GM19351 (cell line): ENCODE results near the gene RNF181.
"Not testable (repeated sequence)": the region's sequence is repeated elsewhere in the genome, so short reads cannot be mapped to it uniquely, and the experiment has no call there.

Experiments
- ATAC-seq: cut with Tn5 transposase; IDR thresholded peaks from one replicate; pipeline ENCODE4 v1.9.1; 2021; ENCODE audit warnings: mild to moderate bottlenecking, moderate library complexity; ENCODE audit not compliant: unreplicated experiment

The RNF181 gene

DNA sequence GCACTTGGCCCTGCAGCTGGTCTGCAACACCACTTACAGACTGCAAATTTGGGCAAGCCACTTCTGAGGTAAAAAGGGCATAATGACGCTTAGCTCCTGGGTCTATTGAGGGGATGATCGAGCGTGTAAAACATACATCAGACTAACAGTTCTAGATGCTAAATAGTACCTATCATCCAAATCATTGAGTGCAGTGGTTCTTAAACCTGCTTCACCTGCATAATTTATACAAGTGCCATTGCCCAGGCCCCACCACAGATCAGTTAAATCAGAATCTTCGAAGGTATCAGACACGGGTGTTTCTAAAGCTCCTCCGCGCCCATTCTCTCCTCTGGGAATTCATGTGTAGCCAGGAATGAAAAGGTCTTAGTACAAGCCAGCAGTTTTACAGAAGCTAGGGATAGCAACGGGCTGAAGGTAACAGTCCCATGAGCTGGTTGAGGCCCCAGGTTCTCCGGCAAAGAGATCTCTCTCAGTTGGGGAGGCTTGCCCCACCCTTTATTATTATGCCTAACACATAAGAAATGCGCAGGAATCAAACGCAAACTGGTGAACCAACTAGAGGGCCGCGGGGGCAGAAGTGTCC is 737 bp upstream of the RNF181 start:
- ATAC-seq, result no peak

DNA sequence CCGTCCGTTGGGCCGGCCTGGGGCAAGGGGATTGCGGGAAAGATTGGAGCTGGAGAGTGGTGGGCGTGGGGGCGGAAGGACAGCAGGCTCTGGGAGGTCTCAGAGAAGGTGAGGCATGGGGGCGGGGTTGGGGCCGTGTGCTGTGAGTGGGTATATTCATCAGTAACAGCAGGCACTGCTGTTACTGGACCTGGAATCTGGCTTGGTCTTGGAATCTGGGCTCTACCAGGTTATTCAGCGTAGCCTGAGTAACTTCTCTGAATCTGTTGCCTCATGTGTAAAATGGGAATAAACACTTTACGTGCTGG is 435 bp downstream of the RNF181 start:
- no peak for ATAC-seq

GRCh38 chr2:85596486-85597143 is 1.1 kb downstream of the RNF181 start:
- ATAC-seq, result no peak

GRCh38 chr2:85597241-85597640 is 1.7 kb downstream of the RNF181 start:
- ATAC-seq, result no peak

- ATAC-seq, result no peak
These were observed 3.2 kb downstream of the RNF181 start for GRCh38 chr2:85598594-85599340.

DNA sequence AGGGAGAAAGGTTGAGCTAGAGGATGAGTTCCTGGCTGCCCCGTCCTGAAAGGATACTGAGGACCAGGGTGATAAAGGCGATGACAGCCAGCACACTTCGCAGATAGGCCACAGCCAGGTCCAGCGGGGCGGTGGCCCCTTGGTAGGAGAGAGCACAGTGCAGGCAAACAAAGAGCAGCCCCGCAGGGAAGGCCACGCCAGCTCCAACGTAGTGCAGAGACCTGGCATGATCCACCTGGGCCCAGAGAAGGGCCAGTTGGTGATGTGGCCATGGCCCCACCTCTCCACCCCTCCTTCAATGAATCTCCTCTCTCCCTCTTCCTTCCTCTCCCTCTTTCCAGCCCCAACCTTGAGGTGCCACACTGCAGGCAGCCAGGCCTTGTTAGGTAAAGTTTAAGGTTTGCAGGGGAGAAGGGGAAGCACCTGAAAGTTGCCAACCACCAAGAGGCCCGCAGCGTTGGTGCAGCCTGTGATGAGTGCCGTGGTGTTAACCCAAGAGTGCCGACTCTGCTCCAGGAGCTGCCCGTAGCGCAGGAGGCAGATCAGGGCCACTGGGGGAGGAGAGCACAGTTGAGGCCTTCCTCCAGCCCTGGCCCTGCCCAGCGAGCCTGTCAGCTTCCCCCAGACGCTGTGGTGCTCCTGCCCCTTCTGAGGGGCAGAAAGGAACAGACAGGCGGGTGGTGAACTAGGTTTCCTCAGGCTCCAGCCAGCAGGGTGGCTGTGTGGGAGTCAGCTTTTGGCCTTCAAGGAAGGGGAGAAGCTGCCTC is 4.1 kb downstream of the RNF181 start:
- ATAC-seq, result no peak

DNA sequence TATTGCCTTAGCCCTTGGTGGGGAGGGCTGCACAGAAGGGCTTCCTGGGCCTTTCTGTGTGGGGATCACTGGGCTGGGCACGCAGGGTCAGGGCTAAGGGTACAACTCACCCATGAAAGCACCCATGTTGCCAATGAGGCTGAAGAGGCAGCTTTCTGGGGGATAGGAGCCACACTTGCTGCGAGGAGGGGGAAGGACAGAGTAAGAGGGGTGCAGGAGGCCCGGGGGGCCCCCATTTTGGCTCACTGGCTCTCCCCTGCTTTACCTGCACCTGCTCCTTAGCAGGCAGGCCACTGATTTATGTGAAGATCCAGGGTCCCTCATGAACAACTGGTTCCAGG is 4.7 kb downstream of the RNF181 start:
- ATAC-seq, result no peak

DNA sequence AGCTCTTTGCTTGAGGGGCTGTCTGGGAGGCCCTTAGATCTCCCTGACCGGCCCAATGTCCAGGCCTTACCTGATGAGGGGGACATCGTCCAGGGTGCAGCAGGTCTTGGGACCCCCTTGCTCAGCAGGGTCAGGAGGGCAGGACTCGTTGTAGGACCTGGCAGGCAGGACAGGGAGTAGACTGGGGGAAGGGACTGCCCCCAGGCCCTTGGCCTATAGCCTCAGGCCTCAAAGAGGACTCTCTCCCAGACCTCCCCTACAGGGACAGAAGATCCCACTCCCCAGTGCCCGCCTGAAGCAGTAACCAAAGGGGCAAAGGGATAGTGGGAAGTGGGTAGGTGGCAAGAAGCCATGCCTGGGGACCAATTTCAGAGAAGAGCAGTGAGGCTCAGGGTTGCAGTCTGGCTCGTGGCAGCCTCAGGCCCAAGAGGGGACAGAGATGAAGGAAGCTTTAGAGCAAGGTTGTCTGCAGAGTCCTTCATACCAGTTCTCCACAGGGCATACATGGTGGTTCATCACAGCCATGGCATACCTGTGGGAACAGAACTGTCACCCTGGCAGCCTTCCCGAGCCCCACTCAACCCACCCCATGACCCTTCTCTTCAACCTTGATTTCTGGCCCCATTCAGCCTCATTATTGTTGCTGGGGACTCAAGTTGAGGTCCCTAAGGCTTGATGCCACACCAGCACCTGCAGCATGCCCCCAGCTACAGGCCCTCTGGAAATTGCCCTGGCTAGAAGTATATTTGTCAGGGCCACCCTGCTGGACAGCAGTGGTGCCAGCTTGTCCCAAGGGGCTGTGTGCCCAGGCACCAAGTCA is 5.6 kb downstream of the RNF181 start:
- ATAC-seq, result no peak

- ATAC-seq, result peak; percentile 33
These were observed 6.4 kb downstream of the RNF181 start for GRCh38 chr2:85601771-85602475.

DNA sequence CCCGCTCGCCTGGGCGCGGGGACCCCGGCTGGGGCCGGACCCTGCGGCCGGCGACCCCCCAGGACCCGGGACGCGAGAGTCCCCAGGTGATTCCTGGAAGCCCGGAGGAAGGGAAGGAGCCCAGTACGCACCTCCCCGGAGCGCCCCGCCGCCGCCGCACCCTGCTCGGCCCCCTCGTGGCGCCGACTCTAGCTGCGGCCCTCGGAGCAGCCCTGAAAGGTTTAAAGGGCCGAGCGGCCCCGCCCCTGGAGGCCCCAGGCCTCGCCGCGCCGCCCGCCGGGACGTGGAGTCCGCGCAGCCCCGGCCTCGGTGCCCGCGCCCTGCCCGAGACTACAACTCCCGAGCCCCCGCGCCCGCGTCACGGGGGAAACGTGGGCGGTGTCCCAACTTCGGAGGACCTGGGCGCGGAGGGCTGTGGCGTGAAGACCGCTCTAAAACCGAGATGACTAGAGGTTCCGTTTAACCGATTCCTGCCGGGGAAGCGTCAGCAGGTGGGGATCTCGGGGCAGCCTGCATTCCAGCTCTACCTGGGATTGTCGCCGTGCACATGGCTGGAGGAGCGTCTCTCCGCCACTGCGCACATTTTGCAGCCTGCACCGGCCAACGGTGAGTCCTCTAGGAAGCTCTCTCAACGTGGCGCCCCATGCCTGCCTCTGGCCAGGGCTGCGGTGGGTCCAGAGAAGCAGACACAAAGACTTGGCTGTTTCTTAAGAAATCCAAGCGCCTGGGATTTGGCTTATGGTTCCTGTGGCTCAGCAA is 7.1 kb downstream of the RNF181 start, which contains the start of gene TMEM150A:
Gene TMEM150A, minus strand, starts transcription at position 223 of the 759 bp plus-strand sequence. CDS start 750 bp downstream, outside the sequence.
- ATAC-seq, result peak; percentile 93

- ATAC-seq, result not testable (repeated sequence)
These were observed 8.5 kb downstream of the RNF181 start for GRCh38 chr2:85604133-85604444.

DNA sequence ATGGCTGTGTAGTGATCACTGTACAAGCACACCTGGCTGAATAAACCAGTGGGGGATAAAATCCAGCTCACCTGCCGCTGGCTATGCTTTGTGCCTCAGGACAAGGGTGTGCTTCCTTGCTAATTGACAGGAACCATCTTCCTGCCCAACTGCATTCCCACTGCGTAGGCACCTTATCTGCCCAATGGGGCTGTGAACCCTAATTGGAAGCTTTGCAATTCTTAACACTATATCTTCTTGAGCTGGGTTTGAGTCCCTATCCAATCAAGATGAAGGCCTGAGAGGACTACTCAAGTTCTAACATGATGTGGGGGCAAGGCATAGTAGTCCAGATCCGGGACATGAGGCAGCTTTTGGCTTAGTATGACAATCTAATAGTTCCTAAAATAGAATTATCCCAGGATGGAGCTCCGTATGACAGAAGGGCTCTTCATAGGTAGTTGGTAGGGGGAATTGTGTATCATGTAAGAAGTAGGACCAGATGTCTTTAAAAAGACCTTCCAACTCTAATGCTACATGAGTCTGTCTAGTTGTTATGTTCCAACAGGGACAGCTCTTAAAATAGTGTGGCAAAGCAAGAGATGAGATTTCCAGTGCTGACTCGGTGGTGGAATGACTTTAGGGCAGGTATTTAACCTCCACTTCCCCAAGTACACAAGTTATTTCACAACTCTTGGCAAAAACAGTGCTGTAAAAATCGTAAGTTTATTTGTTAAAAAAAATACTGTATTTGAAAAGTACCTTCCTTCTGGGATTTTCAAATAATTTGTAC is 9.2 kb downstream of the RNF181 start:
- ATAC-seq, result no peak

- ATAC-seq, result no peak
These were observed 10.0 kb downstream of the RNF181 start for GRCh38 chr2:85605406-85606115.

GRCh38 chr2:85606116-85606455 is 10.5 kb downstream of the RNF181 start:
- ATAC-seq, result no peak

- no peak for ATAC-seq
These were observed 12.0 kb downstream of the RNF181 start for GRCh38 chr2:85607268-85608215.

- no peak for ATAC-seq
These were observed 15.7 kb downstream of the RNF181 start for GRCh38 chr2:85611217-85611704.
